Stimulated activated CD8-positive, alpha-beta memory T cell treated with anti-CD3 and anti-CD28 coated beads, Interleukin-12 subunit alpha, Interleukin-12 subunit beta, amount 100 ng/mL, for 24 hours (primary cell): ENCODE measurements around the gene PKD2.

Experiments
- DNase-seq: peaks from one replicate; pipeline ENCODE4 v3.0.0-alpha.2; 2020; ENCODE audit errors: extremely low read depth

PKD2 gene

DNA sequence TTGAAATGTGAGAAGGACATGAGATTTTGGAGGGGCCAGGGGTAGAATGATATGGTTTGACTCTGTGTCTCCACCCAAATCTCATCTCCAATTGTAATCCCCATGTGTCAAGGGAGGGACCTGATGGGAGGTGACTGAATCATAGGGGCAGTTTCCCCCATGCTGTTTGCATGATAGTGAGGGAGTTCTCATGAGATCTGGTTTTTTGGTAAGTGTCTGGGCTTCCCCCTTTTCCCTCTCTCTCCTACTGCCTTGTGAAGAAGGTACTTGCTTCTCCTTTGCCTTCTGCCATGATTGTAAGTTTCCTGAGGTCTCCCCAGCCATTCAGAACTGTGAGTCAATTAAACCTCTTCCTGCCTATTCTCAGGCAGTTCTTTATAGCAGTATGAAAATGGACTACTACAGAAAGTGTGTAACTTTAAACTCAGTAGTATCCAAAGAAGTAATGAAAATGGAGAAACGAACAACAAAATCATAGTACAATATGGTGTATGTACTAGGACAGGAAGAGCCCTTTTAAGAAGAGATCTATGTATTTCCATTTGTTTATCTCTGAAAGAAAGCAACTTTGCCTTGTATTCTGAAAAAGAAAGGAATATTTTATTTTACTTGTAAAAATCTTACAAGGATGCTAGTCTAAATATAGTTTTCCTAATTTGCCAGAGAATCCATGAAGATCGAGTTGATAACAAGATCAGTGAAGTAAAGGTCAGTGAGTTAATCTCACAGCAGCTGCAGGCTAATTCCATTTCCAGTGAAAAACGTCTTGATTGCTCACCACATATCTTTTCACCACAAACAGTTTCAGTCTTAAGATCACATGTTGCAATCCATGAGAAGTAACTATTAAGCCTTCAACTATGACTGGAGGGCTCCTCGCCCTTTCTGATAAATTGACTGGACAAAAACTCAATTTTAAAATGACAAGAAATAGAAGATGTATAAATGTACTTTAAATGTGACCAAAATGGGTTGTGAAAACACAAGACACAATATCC lies 20.5 kb downstream of the PKD2 start:
- DNase-seq: no peak

DNA sequence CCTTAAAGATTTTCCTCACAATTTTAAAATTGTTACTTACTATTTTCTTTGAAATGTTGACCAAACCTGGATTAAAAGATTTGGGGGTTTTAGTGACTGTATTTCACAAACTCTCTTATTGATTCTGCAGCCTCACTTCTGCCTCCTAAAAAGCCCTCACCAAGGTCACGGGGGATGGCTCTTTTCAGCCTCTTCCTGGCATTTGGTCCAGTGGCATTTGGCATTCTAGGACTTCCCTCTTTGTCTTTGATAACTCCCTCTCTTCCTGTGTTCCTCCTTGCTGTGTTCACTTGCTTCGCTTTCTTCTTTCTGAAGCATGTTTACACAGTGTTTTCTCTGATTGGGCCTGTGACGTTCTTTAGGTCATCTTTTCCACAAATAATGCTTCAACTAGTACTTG lies 21.5 kb downstream of the PKD2 start:
- no peak for DNase-seq

DNA sequence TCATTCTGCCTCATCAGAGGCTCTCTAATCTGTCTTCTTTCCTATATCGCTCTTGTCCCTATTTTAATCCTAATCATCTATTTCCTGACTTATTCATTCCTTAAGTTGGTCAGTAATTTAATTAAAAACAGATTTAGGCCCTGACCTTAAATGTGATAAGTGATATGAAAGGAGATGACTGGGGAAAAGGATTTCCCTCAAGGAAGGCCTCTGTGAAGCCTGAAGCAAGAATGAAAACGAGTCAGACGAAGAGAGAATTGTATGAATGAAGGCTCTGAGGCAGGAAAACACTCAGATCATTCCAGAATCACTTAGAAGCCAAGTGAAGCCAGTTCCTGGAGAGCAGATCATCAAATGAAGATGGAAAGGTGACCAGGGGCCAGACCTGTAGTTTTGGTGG lies 22.1 kb downstream of the PKD2 start:
- DNase-seq: no peak

DNA sequence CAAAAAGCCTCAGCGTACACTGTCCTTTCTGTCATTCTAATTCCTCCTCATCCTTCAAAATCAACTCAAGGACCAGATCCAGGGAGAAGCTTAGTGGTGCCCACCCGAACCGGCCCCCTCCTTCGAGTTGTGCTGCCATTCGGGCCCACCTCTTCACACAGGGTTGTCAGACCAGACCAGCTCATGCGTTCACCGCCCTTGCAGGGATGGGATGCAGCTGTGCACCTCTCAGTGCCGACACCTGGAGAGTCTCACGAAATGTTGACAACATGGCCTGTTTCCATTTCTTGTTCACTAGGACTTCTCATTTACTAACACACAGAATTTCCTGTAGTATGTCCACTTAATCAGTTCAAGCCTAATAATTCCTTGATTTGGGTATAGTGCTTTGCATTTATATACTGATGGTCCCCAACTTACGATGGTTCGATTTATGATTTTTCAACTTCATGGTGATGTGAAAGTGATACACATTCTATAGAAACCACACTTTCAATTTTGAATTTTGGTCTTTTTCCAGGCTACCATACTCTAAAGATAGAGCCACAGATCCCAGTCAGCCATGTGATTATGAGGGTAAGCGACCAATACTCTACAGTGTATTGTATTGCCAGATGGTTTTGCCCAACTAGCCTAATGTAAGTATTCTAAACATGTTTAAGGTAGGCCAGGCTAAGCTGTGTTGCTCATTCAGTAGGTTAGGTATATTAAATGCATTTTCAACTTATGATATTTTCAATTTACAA lies 23.3 kb downstream of the PKD2 start:
- no peak for DNase-seq

DNA sequence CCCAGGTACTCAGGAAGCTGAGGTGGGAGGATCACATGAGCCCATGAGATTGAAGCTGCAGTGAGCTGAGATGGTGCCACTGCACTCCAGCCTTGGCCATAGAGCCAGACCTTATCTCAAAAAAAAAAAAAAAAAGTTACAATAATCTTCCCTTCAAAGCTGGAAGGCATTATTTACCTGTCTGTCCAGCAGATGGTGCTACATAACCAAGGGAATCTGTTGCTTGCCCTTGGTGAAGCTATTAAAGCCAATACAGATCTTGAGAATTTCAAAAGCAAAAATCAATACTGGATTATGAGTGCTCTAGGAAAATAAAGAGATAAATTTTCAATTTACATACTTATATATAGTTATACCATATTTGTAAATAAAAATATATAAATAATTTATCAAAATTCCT lies 25.9 kb downstream of the PKD2 start:
- no peak for DNase-seq

DNA sequence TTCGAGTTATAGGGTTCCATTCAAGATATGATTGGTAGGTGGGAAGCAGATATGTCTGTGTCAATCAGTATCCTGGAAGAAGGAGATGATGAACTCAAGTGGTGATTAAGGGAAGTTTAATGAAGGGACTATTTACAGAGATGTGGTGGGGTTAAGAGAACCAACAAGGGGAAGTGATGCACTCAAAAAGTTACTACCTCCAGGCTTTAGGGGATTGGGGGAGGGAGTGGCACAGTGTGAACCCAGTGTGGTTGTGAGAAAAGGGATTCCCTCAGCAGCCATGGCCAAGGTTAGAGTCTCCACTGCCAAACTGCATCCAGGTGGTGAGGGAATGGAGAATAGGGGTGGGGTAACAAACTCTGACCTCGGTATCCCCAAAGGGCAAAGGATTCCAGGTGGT lies 27.9 kb downstream of the PKD2 start:
- DNase-seq: no peak

DNA sequence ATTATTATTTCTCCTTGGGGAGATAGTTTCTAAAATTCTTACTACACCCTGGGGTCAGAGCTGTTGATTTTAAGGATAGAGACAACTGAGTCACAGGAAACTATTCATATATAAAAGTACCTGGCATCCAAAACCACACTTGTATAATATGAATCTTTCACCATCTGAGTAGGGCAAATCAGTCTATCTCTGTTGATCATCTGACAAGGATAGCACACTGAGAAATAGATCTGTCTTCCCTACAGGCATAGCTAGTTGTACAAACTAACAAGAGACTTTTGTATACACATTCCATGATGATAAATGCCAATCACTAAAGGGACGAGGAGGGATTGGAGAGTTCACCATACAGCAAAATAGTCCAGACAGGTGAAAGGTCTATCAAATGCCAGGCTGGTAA lies 30.0 kb downstream of the PKD2 start:
- no peak for DNase-seq

DNA sequence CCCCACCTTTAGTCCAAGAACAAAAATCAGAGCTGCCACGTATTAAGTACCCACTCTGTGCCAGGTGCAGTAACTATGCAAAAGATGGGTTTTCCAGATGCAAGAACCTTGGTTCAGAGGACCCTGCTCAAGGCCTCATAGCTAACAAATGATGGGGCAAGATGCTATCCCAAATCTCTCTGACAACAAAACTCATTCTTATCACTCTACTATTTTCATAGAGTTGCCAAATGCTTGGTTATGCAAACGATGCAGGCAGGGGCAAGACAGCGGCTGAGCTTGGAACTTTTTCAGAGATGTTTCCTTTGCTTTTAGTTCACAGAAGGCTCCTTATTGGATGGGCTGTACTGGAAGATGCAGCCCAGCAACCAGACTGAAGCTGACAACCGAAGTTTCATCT lies 30.5 kb downstream of the PKD2 start:
- no peak for DNase-seq

DNA sequence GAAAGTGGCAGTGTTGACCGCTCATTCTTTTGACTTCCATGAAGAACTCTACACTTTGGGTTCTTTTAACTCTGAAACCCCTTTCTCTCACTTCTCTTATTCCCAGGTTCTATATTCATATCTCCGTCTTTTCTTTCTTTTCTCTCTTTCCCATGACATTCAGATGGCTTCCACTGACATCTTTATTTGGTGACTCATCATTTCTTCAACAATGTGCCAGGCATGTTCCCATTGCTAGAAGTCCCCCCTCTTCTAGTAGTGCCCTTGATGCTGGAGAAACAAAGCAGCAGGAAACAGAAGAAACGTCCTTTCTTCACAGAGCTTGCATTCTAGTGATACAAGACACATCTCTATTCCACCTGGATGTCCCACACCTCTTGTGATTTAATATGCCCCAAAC lies 33.3 kb downstream of the PKD2 start:
- DNase-seq: no peak

DNA sequence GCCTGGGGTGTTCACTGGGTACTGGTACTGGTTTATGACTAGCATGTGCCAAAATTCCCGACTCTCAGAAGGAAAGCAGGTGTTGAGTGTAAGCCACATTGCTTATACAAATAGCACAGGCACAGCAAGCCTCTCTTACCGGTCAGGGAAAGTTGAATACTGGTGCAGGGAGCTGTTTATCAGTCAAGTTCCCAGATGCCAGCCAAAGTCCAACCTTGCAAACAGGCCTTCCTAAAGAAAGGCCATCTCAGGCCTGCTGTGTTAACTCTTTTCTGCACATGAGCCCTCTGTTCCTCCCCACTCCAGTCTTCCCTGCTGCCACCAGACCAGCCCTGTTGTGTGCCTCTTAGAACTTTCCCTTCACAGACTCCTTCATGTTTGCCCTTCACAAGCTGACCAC lies 34.2 kb downstream of the PKD2 start:
- no peak for DNase-seq

DNA sequence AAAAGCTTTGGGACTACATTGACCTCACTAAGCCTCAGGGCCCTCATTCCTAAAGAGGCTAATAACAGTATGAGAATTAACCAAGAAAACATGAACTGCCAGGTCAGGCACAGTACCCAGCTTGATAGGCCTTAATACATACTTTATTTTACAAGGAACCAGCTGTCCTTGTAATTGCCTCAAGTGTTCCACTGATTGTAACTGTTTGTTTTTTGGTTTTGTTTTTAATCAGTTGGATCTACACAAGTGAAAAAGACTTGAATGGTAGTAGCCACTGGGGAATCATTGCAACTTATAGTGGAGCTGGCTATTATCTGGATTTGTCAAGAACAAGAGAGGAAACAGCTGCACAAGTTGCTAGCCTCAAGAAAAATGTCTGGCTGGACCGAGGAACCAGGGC lies 35.6 kb downstream of the PKD2 start:
- no peak for DNase-seq

DNA sequence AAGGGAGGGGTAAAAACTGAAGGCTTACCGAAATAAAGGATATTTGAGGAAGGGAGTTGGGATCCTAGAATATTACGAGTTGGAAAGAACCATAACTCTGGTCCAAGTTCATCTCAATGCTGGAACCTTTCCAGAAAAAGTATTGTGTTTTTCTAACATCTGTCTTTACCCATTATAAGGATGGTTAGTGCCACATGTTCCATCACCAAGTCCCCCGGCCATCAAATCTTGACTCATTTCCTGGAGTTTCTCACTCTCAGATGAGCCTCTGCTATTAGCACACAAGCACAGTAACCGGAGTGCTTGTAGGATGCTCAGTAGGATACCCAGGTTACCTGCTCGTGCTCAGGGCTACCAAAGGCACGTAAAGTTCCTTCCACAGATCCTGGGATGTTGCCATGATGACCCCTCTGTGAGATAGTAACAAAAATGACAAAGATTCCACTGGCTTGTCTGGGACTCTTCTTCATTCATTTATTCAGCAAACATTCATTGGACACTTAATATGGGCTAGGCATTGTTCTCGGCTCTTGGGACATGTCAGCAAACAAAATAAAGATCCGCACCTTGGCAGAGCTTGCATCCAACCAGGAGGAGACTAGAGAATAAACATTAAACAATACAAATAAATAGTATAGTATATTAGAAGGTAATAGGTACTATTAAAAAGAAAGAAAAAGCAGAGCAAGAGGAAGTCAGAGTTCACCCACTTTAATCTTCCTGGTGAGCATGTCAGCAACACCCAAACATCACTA lies 36.3 kb downstream of the PKD2 start:
- DNase-seq: no peak

DNA sequence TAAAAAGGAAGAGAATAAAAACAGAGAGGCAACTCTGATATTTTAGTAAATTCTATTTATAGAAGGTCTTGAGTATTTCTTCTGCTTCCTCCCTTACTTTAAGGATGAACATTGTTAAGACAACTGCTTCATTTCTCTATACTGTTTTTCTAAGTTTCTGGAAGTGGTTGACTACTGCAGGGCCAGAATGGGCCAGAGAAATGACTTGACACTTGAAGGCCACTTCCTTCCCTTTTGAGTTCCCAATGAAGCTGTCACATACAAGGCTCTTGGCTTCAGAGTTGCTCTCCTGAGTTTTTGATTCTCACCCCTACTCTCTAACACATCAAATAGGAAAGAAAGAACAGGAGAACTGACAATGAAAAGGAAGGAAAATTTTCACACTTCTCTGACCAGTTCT lies 37.6 kb downstream of the PKD2 start:
- DNase-seq: no peak

DNA sequence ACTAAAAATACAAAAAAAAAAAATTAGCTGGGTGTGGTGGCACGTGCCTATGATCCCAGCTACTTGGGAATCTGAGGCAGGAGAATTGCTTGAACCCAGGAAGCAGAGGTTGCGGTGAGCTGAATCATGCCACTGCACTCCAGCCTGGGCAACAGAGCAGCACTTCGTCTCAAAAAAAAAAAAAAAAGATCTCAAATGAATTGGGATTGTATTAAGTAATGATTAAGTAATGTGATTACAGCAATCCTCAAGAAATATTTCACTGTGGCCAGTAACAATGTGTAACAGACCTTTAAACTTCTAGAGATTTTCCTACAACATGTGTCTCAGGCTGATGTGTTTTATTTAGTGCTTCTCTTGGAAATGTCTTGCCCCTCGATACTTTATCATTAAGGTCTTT lies 46.8 kb downstream of the PKD2 start:
- no peak for DNase-seq

DNA sequence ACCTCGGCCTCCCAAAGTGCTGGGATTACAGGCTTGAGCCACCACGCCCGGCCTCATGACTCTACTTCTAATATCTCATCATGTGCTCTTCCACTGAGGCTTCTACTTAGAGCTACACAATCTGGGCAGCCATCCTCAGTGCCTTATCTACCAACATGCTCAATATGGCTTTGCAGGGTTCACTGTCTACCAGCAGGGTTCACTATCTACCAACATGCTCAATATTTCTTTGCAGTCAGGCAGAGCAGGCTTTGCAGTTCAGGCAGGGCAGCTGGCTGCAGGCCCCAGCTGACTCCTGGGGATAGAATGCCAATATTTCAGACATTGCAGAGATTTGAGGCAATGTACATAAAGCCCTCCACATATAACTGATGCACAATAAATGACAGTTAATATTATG lies 47.5 kb downstream of the PKD2 start:
- no peak for DNase-seq

DNA sequence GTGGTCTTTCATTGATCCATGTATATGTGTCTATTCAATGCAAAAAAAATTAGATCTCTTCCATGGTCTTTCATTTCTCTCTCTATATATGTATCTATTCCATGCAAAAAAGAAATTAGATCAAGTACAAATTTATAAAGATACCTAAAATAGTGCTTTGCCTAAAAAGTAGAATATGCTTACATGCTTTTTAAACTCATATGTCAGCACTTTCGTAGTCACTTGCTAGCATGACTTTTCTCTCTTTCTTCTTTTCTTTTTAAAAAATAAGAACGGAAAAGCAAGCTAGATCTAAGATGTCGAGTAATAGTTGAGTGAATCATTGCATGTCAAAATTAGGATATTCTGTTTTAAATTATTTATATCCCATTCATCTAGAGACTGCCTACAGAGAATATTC lies 50.9 kb downstream of the PKD2 start:
- no peak for DNase-seq

DNA sequence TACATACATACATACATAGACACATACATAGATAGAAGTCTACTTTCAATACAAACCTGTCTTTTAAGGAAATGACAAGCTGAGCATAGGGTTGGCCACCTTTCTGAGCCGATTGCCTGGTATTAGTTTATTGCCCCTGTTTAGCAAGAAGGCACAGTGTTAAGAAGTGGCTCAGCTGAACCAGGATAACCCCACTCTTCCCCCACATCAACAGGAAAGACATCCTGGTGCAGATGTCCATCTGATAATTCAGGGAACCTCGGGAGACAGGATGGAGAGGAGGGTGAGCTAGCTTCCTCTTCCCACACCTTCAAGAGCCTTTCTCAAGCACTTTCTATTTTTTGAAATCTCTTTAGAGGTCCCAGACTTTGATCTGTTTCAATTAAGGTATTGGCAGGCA lies 52.3 kb downstream of the PKD2 start:
- no peak for DNase-seq

DNA sequence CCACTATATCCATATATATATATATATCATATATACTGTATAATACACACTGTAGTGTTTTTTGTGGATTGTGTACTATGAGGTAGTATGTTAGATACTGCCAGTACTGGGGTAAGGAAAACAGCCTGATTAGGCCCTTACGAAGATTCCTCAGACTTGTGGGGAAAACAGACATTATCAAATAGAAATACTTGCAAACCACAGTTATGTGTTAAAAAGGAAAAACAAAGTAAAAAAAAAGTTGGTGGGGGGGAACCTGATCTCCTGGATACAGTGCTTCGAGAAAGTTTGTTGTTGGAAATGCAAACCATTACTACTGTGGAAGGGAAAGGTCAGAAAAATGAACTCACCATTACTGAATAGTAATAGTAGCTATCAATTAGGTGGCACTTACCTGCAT lies 53.0 kb downstream of the PKD2 start:
- DNase-seq: no peak

DNA sequence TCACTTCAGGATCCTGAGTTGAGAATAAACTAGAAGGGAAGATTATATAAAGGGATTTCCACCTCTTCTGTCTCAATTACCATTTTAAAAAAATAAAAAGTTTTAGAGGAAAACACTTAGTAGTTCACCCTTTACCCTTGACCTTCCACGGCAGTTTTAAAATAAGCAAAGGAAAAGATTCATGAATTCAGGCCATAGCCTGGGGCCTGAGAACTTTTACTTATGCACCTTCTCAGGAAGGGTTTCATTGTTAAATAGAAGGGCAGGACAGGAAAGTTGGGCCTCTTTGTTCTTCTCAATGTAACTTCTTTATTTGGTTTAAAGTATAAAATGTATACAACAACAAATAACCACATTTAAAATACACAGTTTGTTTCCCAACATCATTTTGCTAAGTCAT lies 54.9 kb downstream of the PKD2 start:
- no peak for DNase-seq

DNA sequence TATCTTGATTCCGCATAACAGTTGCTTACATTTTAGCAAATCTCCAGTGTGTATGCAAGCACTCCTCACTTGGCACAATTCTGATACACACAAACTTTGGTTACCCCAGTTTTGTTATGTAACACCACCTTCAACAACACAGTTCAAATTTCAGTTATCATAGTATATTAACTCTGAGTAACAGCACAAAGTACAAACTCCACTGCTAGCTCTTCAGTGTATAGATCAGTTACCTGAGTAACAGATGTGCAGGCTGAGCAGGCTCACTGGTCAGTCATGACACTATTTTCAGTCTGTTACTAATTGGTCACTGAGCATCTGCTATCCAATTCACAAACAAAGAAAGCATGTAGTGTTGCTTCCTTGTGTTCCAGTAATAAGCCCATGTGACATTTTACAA lies 55.4 kb downstream of the PKD2 start:
- DNase-seq: no peak

DNA sequence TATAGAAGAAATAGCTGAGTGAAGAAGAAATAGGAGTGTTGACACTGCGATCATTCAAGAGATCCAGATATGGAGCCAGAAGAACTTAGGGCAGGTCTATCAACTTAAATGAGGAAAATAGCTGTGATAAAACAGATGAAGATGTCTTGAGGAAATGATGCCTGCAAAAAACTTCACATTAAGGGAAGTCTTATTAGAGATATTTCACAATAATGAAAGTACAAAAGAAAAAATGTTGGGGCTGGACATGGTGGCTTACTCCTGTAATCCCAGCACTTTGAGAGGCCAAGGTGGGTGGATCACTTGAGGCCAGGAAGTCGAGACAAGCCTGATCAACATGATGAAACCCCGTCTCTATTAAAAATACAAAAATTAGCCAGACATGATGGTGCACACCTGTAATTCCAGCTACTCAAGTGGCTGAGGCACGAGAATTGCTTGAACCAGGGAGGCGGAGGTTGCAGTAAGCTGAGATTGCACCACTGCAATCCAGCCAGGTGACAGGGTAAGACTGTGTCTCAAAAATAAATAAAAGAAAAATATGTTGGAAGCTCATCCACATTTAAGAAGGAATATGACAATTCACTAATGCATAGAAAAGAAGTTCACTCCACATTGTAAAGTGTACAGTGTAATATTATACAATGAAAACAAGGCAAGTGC lies 56.3 kb downstream of the PKD2 start:
- DNase-seq: no peak

DNA sequence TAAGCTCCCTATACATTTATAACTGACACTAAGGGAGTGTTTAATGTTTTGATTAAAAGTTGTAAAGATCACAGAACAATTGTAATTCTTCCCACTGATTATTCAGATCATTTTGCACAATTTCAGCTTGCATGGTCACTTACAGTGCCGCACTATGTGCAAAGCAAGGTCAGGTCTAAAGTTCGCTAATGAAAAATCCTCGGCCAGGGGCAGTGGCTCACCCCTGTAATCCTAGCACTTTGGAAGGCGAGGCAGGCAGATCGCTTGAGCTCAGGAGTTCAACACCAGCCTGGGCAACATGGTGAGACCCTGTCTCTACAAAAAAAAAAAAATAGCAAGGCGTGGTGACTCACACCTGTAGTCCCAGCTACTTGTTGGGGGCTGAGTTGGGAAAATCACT lies 57.0 kb downstream of the PKD2 start:
- no peak for DNase-seq
